GM10248 (cell line): Measurements from ENCODE around the gene ARHGEF11.

Experiments used
- CTCF ChIA-PET: fragments of 300-600 bp; sonication (Branson Sonifier 250); formaldehyde crosslinking; extraction: SDS; loops from one replicate; lab custom pipeline; 2021; ENCODE audit warnings: antibody characterized with exemption; lab: Yijun Ruan, JAX
- POLR2A ChIA-PET: fragments of 350-650 bp; sonication (Branson Sonifier 250); formaldehyde crosslinking; extraction: SDS; loops from one replicate; lab custom pipeline; 2020; ENCODE audit warnings: antibody characterized with exemption; lab: Yijun Ruan, JAX
- DNase-seq: peaks from one replicate; pipeline ENCODE4 v3.0.0; 2012; ENCODE audit errors: extremely low spot score
- CTCF ChIP-seq: IDR thresholded peaks from 2 replicates; pipeline ENCODE4 v1.5.1; 2012; ENCODE audit warnings: mild to moderate bottlenecking, low read depth; ENCODE audit errors: extremely low read depth, missing control alignments, control extremely low read depth

ARHGEF11 gene

GRCh38 chr1:156921053-156921529, 124.5 kb downstream of the ARHGEF11 start:
- TF ChIP-seq CTCF: no peak
- no peak for DNase-seq
- POLR2A ChIA-PET: no interaction called here
- CTCF ChIA-PET: interaction anchor here (1.2 kb wide), 1 partner anchor 125 kb away, joined by 3 read pairs; no protein-coding TSS in a partner anchor

- CTCF ChIA-PET: interaction anchor here (1.5 kb wide), 1 partner anchor 30 kb away, joined by 3 read pairs; no protein-coding TSS in a partner anchor
- POLR2A ChIA-PET: no interaction called here
- peak; percentile 72 for DNase-seq
- peak; percentile 38 for TF ChIP-seq CTCF
Observed at GRCh38 chr1:156920233-156921052, 125.1 kb downstream of the ARHGEF11 start, which contains the start of gene LRRC71. Gene LRRC71 (plus strand): TSS chr1:156920632. CDS start chr1:156920804, 172 bp downstream.

- ChIA-PET POLR2A (interaction anchor here (0.5 kb wide), 1 partner anchor 589 kb away, joined by 7 read pairs; no protein-coding TSS in a partner anchor), CTCF (interaction anchor here (1.3 to 4.8 kb wide), 3 partner anchors 13 to 242 kb away, joined by 3 to 33 read pairs (median 7); no protein-coding TSS in a partner anchor)
- no peak for TF ChIP-seq CTCF
- DNase-seq: no peak
Observed at GRCh38 chr1:156914440-156914856, 131.1 kb downstream of the ARHGEF11 start.

- no peak for DNase-seq
- ChIA-PET POLR2A (interaction anchor here (0.5 kb wide), 1 partner anchor 589 kb away, joined by 7 read pairs; no protein-coding TSS in a partner anchor), CTCF (interaction anchor here (0.7 to 4.8 kb wide), 5 partner anchors 14 to 242 kb away, joined by 3 to 33 read pairs (median 4); no protein-coding TSS in a partner anchor)
- no peak for TF ChIP-seq CTCF
Observed at GRCh38 chr1:156913809-156914387, 131.6 kb downstream of the ARHGEF11 start.

GRCh38 chr1:156912861-156913808, 132.4 kb downstream of the ARHGEF11 start:
- CTCF ChIA-PET: interaction anchor here (0.7 to 4.8 kb wide), 6 partner anchors 14 to 243 kb away, joined by 3 to 33 read pairs (median 6); no protein-coding TSS in a partner anchor
- DNase-seq: no peak
- no peak for TF ChIP-seq CTCF
- POLR2A ChIA-PET: no interaction called here
